Calu3 (cell line): Measurements from ENCODE around the gene TXNDC17. TPM values are rescaled to one million over a fixed set of nuclear protein-coding genes. Genes with fewer than 3 reads are reported as not detected.

Experiments
- BruUV-seq: library from RNA; stranded (reverse); fragments of 400-500 nt; replicated peaks from 2 replicates; lab custom pipeline; 2021; lab: Mats Ljungman, UMichigan
- CTCF ChIA-PET: fragments of 300-600 bp; sonication (Branson Sonifier 250); formaldehyde crosslinking; loops from one replicate; lab custom pipeline; 2022; ENCODE audit warnings: antibody characterized with exemption; lab: Charles Lee
- DNase-seq: peaks from one replicate; pipeline ENCODE4 v3.0.0; 2022
- H3K27ac Mint-ChIP-seq: one replicate; pipeline ENCODE4 v1.8.0; 2022; ENCODE audit warnings: mixed read lengths; ENCODE audit not compliant: unreplicated experiment
- H3K27me3 Mint-ChIP-seq: one replicate; pipeline ENCODE4 v1.8.0; 2022; ENCODE audit warnings: mixed read lengths; ENCODE audit not compliant: unreplicated experiment
- H3K36me3 Mint-ChIP-seq: one replicate; pipeline ENCODE4 v1.8.0; 2022; ENCODE audit warnings: mild to moderate bottlenecking, moderate library complexity, mixed read lengths; ENCODE audit not compliant: insufficient read depth, unreplicated experiment
- H3K4me1 Mint-ChIP-seq: one replicate; pipeline ENCODE4 v1.8.0; 2022; ENCODE audit warnings: mild to moderate bottlenecking, low read depth, mixed read lengths; ENCODE audit not compliant: unreplicated experiment
- H3K4me3 Mint-ChIP-seq: one replicate; pipeline ENCODE4 v1.8.0; 2022; ENCODE audit warnings: mild to moderate bottlenecking, low read depth, moderate library complexity, mixed read lengths; ENCODE audit not compliant: unreplicated experiment
- H3K9me3 Mint-ChIP-seq: one replicate; pipeline ENCODE4 v1.8.0; 2022; ENCODE audit warnings: low read depth, mixed read lengths; ENCODE audit not compliant: unreplicated experiment
- CTCF ChIP-seq: fragments of 200-600 bp; IDR thresholded peaks from one replicate; pipeline ENCODE4 v1.8.0; 2022; ENCODE audit warnings: antibody characterized with exemption; ENCODE audit not compliant: unreplicated experiment
- intact Hi-C: fragments of 100-400 bp; cut with micrococcal nuclease; formaldehyde crosslinking; loops from one replicate; pipeline ENCODE4 v1.10.0; 2022; ENCODE audit not compliant: unreplicated experiment
- total RNA-seq: library from RNA; stranded (reverse); gene quantifications from 2 replicates; pipeline ENCODE4 v1.2.3, GENCODE V29; 2022

The TXNDC17 gene
- total RNA-seq, 1 experiment from 2014 or later = 105 TPM

- TF ChIP-seq CTCF = peak; percentile 81
- H3K4me1 Mint-ChIP-seq = peaks cover 15% of the 10 kb centered on the region
- intact Hi-C loops = loop anchor here (5.0 kb wide), 3 partner anchors 176 to 341 kb away; no protein-coding TSS in a partner anchor
- H3K27me3 Mint-ChIP-seq = peaks cover 17% of the 10 kb centered on the region
- H3K9me3 Mint-ChIP-seq = no peaks in the 10 kb centered on the region
- BruUV-seq = no TSS peak
- no peak overlapping the region for H3K27ac Mint-ChIP-seq
- peak; percentile 72 for DNase-seq
- CTCF ChIA-PET = interaction anchor here (0.5 to 1.4 kb wide), 4 partner anchors 177 to 381 kb away, joined by 3 to 6 read pairs (median 3); no protein-coding TSS in a partner anchor
- H3K36me3 Mint-ChIP-seq = peaks cover 11% of the 10 kb centered on the region
- H3K4me3 Mint-ChIP-seq = no peak overlapping the region
These were observed 25.2 kb downstream of the TXNDC17 start for GRCh38 chr17:6666077-6666521.

DNA sequence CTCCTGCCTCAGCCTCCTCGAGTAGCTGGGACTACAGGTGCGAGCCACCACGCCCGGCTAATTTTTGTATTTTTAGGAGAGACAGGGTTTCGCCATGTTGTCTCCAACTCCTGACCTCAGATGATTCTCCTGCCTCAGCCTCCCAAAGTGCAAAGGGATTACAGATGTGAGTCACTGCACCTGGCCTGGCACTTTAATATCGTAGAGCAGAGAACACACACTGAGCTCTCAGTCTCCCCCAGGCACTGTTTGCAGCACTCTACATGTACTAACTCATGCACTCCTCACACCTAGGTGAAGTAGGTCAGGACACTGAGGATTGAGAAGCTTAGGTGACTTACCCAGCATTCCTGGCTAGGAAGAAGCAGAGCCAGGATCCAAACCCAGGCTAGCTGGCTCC lies 25.7 kb downstream of the TXNDC17 start:
- no peak overlapping the region for H3K4me3 Mint-ChIP-seq
- CTCF ChIA-PET = interaction anchor here (0.5 to 1.4 kb wide), 5 partner anchors 10 to 381 kb away, joined by 3 to 6 read pairs (median 3); no protein-coding TSS in a partner anchor
- no peak for TF ChIP-seq CTCF
- intact Hi-C loops = loop anchor here (5.0 kb wide), 3 partner anchors 176 to 341 kb away; no protein-coding TSS in a partner anchor
- H3K4me1 Mint-ChIP-seq = peaks cover 15% of the 10 kb centered on the region
- H3K9me3 Mint-ChIP-seq = no peaks in the 10 kb centered on the region
- peaks cover 11% of the 10 kb centered on the region for H3K36me3 Mint-ChIP-seq
- no TSS peak for BruUV-seq
- H3K27ac Mint-ChIP-seq = no peak overlapping the region
- H3K27me3 Mint-ChIP-seq = peaks cover 13% of the 10 kb centered on the region
- DNase-seq = no peak

GRCh38 chr17:6667516-6667915 lies 26.7 kb downstream of the TXNDC17 start:
- Mint-ChIP-seq H3K9me3 (no peaks in the 10 kb centered on the region), H3K27me3 (peaks cover 7% of the 10 kb centered on the region), H3K4me1 (peaks cover 15% of the 10 kb centered on the region), H3K36me3 (peaks cover 11% of the 10 kb centered on the region), H3K4me3 (no peak overlapping the region), H3K27ac (no peak overlapping the region)
- intact Hi-C loops = loop anchor here (5.0 kb wide), 3 partner anchors 175 to 340 kb away; no protein-coding TSS in a partner anchor
- no peak for TF ChIP-seq CTCF
- no TSS peak for BruUV-seq
- CTCF ChIA-PET = no interaction called here
- no peak for DNase-seq

GRCh38 chr17:6668219-6668618 lies 27.4 kb downstream of the TXNDC17 start:
- BruUV-seq = no TSS peak
- Mint-ChIP-seq H3K27ac (no peak overlapping the region), H3K4me3 (no peak overlapping the region), H3K36me3 (peaks cover 11% of the 10 kb centered on the region), H3K4me1 (peaks cover 15% of the 10 kb centered on the region), H3K9me3 (no peaks in the 10 kb centered on the region), H3K27me3 (no peaks in the 10 kb centered on the region)
- no peak for DNase-seq
- TF ChIP-seq CTCF = no peak
- CTCF ChIA-PET = no interaction called here
- intact Hi-C loops = loop anchor here (5.0 kb wide), 3 partner anchors 174 to 339 kb away; no protein-coding TSS in a partner anchor
